ENCODE measurements around the gene MYH15.
"Not testable (repeated sequence)": the region's sequence is repeated elsewhere in the genome, so short reads cannot be mapped to it uniquely, and the experiment has no call there.

MYH15 gene

GRCh38 chr3:108387063-108387462 is 123.3 kb downstream of the MYH15 start:
- DNase-seq (ENCODE audit: low spot score): no peak

DNA sequence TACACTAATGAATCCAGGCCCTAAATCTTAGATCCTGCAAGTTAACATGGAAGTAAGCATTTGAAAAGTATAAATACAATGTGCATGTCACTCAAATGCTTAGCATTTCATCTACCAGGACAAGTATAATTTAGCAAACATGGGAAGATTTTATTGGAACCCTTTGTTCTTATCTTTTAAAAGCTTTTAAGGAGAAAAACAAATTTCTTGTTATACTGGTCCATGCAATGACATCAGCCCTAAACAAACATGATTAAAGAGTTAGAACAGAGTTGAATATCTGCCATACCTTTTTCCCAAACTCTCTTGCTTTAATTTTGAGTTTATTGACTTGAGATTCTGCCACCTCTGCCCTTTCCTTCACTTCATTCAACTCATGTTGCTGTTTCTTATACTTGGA is 127.1 kb downstream of the MYH15 start:
- no peak for DNase-seq (ENCODE audit: low spot score)

DNA sequence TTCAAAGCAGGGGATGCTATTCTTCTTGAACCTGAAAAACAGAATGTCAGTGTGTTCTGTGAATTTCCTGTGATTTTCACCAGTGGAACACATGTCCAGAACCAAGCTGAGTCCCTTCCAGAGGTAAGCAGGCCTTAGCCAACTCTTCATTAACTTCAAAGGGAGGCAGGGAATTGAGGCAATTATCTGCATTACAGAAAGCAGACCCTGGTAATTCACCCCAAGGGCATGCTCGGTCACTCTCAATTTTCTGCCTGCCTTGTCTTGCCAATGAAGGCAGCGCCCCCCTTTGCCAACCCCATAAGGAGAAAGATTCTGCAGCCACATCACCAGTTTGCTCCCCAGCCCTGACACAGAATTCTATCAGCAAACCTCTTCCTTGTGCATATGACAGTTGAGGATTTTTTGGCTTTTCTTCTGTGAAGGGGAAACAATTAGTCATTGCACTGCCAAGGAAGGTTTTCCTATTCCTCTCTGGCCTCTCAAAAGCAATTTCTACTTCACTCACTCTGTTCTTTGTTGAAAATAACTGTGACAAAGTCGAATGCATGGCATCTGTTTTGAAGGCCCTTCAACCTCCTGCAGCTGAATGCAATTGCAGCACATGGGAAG is 128.8 kb downstream of the MYH15 start:
- no peak for DNase-seq (ENCODE audit: low spot score)

- DNase-seq (ENCODE audit: low spot score): no peak
These were observed 130.1 kb downstream of the MYH15 start for GRCh38 chr3:108380128-108380795.

- not testable (repeated sequence) for DNase-seq (ENCODE audit: low spot score)
These were observed 131.4 kb downstream of the MYH15 start for GRCh38 chr3:108378952-108379342.

- DNase-seq (ENCODE audit: low spot score): no peak
These were observed 132.0 kb downstream of the MYH15 start for GRCh38 chr3:108378153-108378951.

GRCh38 chr3:108377384-108377783 is 133.0 kb downstream of the MYH15 start:
- DNase-seq (ENCODE audit: low spot score): no peak

- DNase-seq (ENCODE audit: low spot score): no peak
These were observed 134.4 kb downstream of the MYH15 start for GRCh38 chr3:108376026-108376425.

DNA sequence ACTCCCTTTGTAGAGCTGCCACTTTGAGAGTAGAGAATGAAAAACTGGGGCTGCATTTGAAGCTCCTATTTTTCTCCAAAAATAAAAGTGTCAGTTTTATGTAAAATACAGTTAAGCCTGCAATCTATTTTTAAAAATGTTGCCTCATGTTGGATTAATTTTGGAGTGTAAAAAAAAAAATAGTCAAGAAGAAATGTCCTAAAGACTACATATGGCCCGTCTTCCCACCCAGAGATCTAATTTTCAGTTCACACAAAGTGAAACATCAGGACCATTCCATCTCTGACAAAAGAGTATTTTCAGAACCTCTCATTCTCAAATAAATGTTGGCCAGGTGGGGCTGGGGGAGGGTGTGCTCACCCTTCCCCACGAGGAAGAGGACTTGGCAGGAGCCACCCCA is 151.4 kb downstream of the MYH15 start:
- DNase-seq (ENCODE audit: low spot score): no peak

- no peak for DNase-seq (ENCODE audit: low spot score)
These were observed 153.4 kb downstream of the MYH15 start for GRCh38 chr3:108357042-108357441.

GRCh38 chr3:108354562-108354961 is 155.8 kb downstream of the MYH15 start:
- DNase-seq (ENCODE audit: low spot score): no peak

DNA sequence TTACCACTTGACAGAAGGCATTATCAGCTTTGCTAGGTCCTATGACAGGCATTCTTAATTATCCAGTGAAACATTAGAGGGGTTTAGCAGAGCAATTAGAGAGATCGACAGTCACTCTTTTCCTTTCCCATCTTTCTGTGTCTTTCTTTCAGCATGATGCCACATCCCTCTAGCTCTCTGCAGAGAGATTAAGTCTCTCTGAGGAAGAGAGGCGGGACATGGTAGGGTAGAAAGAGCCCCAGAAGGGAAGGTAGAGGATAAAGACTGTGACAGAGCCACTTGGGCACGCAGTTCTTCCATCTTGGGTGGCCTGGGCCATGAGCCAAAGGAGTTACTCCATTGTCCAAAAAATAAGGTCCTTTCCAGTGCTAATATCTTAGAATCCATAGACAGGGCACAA is 158.2 kb downstream of the MYH15 start:
- DNase-seq (ENCODE audit: low spot score): no peak

- DNase-seq (ENCODE audit: low spot score): no peak
These were observed 163.8 kb downstream of the MYH15 start for GRCh38 chr3:108346301-108347227.

- DNase-seq (ENCODE audit: low spot score): peak; percentile 31
These were observed 164.7 kb downstream of the MYH15 start for GRCh38 chr3:108345492-108346205.

DNA sequence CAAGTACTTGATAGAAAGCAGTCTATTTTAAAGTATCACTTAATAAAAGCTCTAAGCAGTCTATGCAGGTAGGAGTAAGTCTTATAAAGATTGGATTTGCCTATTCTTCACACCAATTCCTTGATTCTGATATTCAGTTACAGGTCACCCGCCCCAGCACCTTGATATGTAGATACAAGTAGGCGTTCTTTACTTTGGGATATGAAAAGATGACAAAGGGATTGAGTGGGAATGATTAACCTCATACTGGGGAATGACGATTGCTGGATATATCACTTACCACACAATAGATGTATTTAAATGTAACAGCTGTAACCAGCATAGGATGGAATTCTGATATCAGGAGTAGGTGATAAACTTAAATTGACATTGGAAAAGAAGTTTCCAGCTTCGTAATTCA is 166.9 kb downstream of the MYH15 start:
- no peak for DNase-seq (ENCODE audit: low spot score)

DNA sequence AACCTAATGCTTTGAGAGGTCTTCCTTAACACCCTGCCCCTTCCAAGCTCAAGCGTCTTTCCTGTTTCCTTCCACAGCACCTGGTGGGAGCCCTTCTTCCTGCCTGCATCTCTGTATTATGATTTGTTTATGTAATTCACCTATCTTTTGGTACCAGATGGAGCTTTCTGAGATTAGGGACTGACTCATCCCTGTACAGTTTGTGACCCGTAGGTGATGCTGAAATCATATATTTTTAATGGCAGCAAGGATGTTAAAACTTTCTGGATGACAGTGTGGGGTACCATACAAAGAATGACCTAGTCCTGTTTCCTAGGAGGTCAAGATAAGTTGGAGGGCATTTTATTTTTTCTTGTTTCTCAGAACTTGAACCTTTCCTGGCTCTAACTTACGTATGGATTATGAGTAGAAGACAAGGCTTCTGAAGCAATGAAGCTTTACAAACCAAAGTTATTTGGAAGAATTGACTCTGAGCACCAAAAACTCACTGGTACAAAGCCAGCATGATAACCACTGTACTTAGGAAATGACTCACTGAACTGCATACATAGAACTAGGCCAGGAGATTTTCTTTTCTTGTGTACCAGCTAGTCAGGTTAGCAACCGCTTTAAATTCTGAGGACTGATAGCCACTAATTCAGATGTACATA is 167.4 kb downstream of the MYH15 start:
- no peak for DNase-seq (ENCODE audit: low spot score)

DNA sequence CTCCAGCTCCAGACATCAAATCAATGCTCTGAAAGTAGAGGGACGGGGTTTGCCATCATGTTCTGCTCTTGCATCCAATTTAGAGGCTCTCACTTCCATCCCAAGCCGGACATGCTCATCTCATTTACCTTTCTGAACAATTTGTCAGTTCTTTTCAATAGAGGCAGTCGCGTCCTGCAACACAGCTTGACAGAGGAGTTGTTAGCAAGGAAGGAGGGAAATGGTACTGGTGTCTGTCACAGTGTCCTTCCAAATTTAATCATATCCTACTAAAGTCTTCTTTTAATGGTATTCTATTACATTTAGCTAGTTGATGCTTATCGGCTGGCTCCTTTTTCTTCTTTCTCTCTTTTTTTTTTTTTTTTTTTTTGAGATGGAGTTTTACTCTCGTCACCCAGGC is 168.5 kb downstream of the MYH15 start:
- no peak for DNase-seq (ENCODE audit: low spot score)

- DNase-seq (ENCODE audit: low spot score): no peak
These were observed 171.4 kb downstream of the MYH15 start for GRCh38 chr3:108338901-108339545.

- DNase-seq (ENCODE audit: low spot score): no peak
These were observed 175.7 kb downstream of the MYH15 start for GRCh38 chr3:108334701-108335100.

- DNase-seq (ENCODE audit: low spot score): no peak
These were observed 176.4 kb downstream of the MYH15 start for GRCh38 chr3:108333961-108334360.
